Activated CD4-positive, alpha-beta T cell treated with anti-CD3 and anti-CD28 coated beads, Interleukin-2, amount 50 U/mL, for 4 hours (primary cell): Measurements from ENCODE around the gene WDR37.
"Not testable (repeated sequence)": the region's sequence is repeated elsewhere in the genome, so short reads cannot be mapped to it uniquely, and the experiment has no call there.

ENCODE experiments used
- DNase-seq, 2 experiments: peaks; one replicate each; pipeline ENCODE4 v3.0.0-alpha.2; 2020

WDR37 gene

GRCh38 chr10:1056326-1057105, at the start of gene WDR37:
Gene WDR37 (plus strand): TSS chr10:1056385. CDS start chr10:1072156, 15,771 bp downstream.
- peak; percentile 79 to 81 for DNase-seq

- DNase-seq, result no peak
These were observed 49.6 kb upstream of the WDR37 start for GRCh38 chr10:1006573-1006972.

- no peak for DNase-seq
These were observed 48.6 kb upstream of the WDR37 start for GRCh38 chr10:1007583-1007982.

GRCh38 chr10:1009071-1009494, 47.1 kb upstream of the WDR37 start:
- DNase-seq, result no peak

GRCh38 chr10:1009947-1010346, 46.2 kb upstream of the WDR37 start:
- DNase-seq, result not testable (repeated sequence)

- no peak for DNase-seq
These were observed 45.5 kb upstream of the WDR37 start for GRCh38 chr10:1010703-1011102.

GRCh38 chr10:1011696-1012095, 44.5 kb upstream of the WDR37 start:
- DNase-seq, result no peak

- DNase-seq, result no peak
These were observed 40.5 kb upstream of the WDR37 start for GRCh38 chr10:1015688-1016087.

- DNase-seq, result no peak
These were observed 36.8 kb upstream of the WDR37 start for GRCh38 chr10:1019362-1019761.

- DNase-seq, result no peak
These were observed 35.7 kb upstream of the WDR37 start for GRCh38 chr10:1020460-1020859.

GRCh38 chr10:1020958-1021357, 35.2 kb upstream of the WDR37 start:
- DNase-seq, result no peak

- no peak for DNase-seq
These were observed 33.8 kb upstream of the WDR37 start for GRCh38 chr10:1022413-1022812.

GRCh38 chr10:1024103-1024502, 32.1 kb upstream of the WDR37 start:
- no peak for DNase-seq

- DNase-seq, result no peak
These were observed 30.5 kb upstream of the WDR37 start, which contains the start of gene IDI2 for GRCh38 chr10:1025683-1026082. Gene IDI2 (minus strand): TSS chr10:1025859. CDS start chr10:1024723, 1,136 bp downstream.

- DNase-seq, result no peak
These were observed 29.6 kb upstream of the WDR37 start for GRCh38 chr10:1026578-1026977.

- no peak for DNase-seq
These were observed 26.3 kb upstream of the WDR37 start for GRCh38 chr10:1029838-1030237.

- DNase-seq, result no peak
These were observed 22.6 kb upstream of the WDR37 start for GRCh38 chr10:1033601-1034000.

GRCh38 chr10:1034758-1035157, 21.4 kb upstream of the WDR37 start:
- DNase-seq, result no peak

- DNase-seq, result no peak
These were observed 21.0 kb upstream of the WDR37 start for GRCh38 chr10:1035201-1035600.

- DNase-seq, result peak in 1 of 2 experiments; percentile 28
These were observed 19.8 kb upstream of the WDR37 start for GRCh38 chr10:1036341-1036791.

GRCh38 chr10:1037098-1037497, 19.1 kb upstream of the WDR37 start:
- no peak for DNase-seq

- not testable (repeated sequence) for DNase-seq
These were observed 17.4 kb upstream of the WDR37 start for GRCh38 chr10:1038769-1039168.

- no peak for DNase-seq
These were observed 16.1 kb upstream of the WDR37 start for GRCh38 chr10:1040133-1040532.

GRCh38 chr10:1041514-1041913, 14.7 kb upstream of the WDR37 start:
- DNase-seq, result no peak

- DNase-seq, result no peak
These were observed 12.6 kb upstream of the WDR37 start for GRCh38 chr10:1043532-1043995.
